SU-DHL-6 (cell line): ENCODE data around the gene ZNF423.

ENCODE experiments used
- CTCF ChIP-seq: fragments of 200-600 bp; sonication (generic); IDR thresholded peaks from one replicate; pipeline ENCODE4 v1.5.1; 2017; ENCODE audit warnings: antibody characterized with exemption, mild to moderate bottlenecking, low read length, moderate library complexity; ENCODE audit not compliant: insufficient read depth, poor library complexity, severe bottlenecking
- EZH2phosphoT487 ChIP-seq: fragments of 200-600 bp; sonication (generic), shearing (Covaris generic); conservative IDR thresholded peaks from 2 replicates; pipeline ENCODE4 v1.6.1; 2018; ENCODE audit warnings: mild to moderate bottlenecking, antibody characterized with exemption, low read length, moderate library complexity, mixed read lengths

GRCh38 chr16:49837688-49838410, 18.1 kb downstream of the ZNF423 start:
- TF ChIP-seq CTCF = no peak
- TF ChIP-seq EZH2phosphoT487 = no peak
